GM19463 (cell line): ENCODE results near the gene SYT12.
"Not testable (repeated sequence)": the region's sequence is repeated elsewhere in the genome, so short reads cannot be mapped to it uniquely, and the experiment has no call there.

Experiments used
- ATAC-seq: cut with Tn5 transposase; IDR thresholded peaks from one replicate; pipeline ENCODE4 v1.9.1; 2021; ENCODE audit warnings: mild to moderate bottlenecking, moderate library complexity; ENCODE audit not compliant: unreplicated experiment

The SYT12 gene, protein sequence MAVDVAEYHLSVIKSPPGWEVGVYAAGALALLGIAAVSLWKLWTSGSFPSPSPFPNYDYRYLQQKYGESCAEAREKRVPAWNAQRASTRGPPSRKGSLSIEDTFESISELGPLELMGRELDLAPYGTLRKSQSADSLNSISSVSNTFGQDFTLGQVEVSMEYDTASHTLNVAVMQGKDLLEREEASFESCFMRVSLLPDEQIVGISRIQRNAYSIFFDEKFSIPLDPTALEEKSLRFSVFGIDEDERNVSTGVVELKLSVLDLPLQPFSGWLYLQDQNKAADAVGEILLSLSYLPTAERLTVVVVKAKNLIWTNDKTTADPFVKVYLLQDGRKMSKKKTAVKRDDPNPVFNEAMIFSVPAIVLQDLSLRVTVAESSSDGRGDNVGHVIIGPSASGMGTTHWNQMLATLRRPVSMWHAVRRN

DNA sequence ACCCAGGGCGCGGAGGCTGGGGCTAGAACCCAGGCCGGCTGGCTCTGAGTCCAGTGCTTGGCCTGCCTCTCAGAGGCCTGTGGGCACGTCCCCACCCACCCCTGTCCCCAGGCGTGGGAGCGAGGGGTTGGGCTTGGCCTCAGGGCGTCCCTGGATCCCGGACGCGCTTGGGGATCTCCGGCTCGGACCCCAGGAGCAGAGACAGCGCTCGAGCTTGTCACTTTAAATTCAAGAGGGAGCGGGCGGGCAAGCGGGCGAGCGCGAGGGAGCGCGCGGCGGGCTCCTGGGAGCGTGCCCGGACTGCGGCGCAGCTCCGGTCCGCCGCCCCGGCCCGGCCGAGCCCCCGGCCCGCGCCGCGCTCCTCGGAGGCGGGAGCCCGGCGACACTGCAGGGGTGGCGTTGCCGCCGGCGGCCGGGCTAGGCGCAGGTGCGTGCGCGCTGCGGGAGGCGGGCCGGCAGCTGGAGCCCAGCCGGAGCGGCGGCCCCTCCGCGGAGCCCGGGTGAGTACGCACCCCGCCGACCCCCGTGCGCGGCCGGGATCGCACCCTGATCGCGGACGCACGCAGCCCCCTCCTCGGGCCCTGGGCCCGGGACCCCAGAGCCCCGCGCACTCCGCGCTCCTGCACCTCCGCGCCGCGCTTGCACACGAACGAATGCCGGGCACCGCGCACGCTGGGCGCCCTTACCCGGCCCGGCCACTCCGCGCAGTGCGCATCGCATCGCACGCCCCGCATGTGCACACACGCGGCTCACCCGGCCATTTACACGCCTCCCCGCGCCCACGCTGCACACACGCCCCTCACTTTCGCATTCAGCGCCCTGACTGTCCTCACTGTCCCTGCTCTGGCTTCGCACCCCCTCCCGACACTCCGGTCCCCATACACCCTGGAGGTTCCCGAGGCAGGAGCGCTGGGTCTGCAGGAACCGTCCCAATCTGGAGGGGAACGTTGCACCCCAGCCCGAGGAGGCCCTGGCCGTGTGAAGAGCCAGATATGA, at the start of gene SYT12:
Gene SYT12, plus strand, starts transcription at position 174 of the 996 bp plus-strand sequence. CDS start 7,011 bp downstream, outside the sequence.
- no peak for ATAC-seq

DNA sequence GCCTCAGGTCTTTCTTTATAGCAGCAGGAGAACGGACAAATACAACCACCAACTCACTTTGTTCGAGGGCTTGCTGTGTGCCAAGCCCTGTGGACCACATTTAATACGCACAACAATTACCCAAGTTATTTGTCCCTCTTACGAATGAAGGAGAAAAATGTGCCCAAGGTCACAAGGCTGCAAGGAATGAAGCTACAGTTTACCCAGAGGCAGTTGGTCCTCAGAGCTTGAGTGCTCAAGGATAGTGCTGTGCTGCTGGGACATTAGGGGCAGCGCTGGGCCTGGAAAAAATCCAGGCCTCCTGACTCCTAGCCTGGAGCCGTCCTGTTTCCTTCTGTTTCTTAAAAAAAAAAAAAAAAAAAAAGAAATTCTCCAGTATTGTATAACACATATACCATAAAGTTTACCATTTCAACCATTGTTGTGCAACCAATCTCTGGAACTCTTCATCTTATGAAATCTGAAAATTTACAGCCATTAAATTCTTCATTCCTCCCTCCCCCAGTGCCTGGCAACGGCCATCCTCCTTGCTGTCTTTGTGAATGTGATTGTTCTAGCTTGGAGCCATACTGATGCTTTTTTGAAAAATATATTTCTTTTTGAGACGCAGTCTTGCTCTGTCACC, 48.9 kb upstream of the SYT12 start:
- ATAC-seq = no peak

DNA sequence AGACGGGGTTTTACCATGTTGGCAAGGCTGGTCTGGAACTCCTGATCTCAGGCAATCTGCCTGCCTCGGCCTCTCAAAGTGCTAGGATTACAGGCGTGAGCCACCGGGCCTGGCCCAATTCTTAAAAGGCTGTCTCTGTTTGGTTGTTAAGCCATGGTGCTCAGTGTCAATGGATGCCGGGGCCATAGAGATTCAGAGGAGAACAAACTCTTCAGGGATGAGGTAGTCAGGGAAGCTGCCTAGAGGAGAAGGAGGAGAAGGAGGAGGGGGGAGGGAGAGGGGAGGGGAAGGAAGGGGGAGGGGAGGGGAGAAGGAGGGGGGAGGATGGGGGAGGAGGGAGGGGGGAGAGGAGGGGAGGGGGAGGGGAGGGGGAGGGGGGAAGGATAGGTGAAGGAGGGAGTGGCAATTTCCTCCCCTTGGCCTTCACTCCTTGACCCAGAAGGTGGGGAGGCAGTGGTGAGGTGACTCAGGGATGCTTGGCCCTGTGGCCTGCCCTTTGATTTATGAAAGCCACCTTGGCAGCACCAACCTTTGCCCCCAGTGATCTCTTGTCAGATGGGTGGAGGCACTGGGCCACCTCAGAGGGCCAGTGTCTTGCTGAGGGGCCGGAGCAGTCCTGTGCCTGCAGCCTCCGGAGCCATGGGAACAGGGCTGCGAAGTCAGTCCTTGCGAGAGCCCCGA, 48.1 kb upstream of the SYT12 start, which contains the start of gene C11orf86:
Gene C11orf86, plus strand, starts transcription at position 581 of the 681 bp plus-strand sequence. Its CDS starts 59 bp downstream, at position 640.
- ATAC-seq = no peak

DNA sequence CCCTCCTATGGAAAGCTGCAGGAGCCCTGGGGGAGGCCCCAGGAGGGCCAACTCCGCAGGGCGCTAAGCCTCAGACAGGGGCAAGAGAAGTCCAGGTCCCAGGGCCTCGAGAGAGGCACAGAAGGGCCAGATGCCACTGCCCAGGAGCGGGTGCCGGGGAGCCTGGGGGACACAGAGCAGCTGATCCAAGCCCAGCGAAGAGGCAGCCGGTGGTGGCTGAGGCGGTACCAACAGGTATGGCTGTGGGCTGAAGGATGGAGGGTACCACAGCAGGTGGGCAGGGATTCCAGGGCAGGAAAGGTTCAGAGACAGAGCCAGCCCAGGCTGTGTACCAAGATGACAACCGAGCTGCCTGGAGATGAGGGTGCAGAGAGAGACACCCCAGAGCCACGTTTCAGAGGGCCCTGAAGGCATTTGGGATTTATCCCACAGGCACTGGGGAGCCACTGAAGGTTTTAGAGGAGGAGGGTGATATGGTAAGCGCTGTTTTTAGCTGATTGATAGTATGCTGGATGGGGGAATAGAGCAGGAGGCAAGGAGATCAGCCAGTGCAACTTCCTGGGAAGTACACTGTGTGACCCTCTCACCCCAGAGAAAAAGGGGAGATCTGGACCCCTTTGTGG, 47.4 kb upstream of the SYT12 start:
- ATAC-seq = no peak

DNA sequence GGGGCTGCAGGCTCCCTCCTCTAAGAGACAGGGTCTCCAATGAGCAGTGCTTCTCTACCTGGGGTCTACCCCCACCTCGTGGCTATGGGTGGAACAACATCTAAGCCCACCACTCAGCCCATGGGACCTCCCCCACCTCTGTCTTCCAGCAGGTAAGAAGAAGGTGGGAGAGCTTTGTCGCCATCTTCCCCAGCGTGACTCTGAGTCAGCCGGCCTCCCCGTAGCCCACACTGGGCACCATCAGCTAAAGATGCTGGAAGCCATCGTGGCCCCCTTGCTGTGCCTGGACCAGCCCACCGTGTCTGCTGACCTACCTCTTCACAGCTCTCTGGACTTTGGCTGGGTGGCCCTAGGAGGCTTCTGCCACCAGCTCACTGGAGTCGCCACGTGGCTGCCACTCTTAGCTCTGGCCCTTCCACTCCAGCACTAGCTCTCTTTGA, 46.9 kb upstream of the SYT12 start:
- no peak for ATAC-seq

DNA sequence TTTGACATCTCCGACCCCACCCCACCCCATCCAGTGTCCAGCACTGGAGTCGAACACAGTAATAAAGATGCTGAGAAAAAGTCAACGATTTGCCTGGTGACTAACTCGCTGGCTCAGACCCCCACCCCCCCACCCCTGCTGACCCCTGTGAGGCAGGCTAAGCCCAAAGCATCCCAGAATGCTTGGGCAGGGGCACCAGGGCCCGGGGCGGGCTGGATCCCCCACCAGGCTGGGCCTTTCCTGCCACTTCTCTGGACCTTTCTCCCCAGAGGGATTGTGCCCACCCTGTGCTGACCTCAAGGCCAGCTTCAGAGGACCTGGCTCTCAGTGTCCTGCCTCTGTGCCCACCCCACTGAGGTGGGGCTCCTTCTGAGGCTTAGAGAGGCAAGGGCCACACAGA, 46.0 kb upstream of the SYT12 start:
- ATAC-seq = no peak

DNA sequence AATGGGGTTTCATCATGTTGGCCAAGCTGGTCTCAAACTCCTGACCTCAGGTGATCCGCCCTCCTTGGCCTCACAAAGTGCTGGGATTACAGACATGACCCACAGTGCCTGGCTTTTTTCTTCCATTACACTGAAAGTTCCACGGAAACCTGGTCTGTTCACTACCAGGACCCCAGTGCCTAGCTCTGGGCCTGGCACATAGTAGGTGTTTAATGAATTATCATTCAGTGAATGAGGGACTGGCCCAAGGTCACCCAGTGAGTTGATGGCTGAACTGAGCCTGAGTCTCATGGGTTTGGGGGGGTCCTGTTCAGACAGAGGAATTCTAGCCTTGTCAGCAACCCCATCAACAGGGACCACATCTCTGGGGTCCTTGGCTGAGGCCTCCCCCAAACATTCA, 44.7 kb upstream of the SYT12 start:
- ATAC-seq = no peak

DNA sequence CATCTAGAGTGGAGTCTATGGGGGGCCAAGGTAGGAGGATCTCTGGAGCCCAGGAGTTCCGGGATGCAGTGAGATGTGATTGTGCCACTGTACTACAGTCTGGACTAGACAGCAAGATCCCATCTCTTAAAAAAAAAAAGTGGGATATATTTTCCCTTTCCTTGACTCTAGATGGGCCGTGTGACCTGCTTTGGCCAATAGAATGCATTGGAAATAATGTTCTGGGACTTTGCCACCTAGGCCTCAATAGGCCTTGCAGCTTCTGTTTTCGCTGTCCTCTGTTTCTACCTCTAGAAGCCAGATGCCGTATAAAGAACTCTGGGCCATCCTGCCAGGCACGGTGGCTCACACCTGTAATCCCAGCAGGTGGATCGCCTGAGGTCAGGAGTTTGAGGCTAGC, 44.2 kb upstream of the SYT12 start:
- no peak for ATAC-seq

DNA sequence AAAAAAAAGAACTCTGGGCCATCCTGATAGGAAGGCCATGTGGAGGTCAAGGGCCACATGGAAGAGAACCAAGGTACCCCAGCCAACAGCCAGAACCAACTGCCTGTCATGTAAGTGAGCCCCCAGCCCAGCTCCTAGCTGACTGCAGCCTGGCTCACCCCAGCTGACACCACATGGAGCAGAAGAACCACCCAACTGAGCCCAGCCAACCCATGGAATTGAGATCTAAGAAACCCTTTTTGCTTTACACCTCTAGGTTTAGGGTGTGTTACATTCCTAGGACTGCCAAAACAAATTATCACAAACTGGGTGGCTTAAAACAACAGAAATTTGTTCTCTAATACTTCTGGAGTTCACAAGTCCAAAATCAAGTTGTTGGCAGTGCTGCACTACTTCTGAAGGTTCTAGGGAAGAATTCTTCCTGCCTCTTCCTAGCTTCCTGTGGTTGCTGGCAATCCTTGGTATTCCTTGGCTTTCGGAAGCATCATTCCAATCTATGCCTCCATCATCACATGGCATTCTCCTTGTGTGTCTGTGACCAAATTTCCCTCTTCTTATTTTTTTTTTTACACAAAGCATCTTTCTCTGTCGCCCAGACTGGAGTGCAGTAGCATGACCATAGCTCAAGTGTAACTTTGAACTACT, 43.5 kb upstream of the SYT12 start:
- no peak for ATAC-seq

DNA sequence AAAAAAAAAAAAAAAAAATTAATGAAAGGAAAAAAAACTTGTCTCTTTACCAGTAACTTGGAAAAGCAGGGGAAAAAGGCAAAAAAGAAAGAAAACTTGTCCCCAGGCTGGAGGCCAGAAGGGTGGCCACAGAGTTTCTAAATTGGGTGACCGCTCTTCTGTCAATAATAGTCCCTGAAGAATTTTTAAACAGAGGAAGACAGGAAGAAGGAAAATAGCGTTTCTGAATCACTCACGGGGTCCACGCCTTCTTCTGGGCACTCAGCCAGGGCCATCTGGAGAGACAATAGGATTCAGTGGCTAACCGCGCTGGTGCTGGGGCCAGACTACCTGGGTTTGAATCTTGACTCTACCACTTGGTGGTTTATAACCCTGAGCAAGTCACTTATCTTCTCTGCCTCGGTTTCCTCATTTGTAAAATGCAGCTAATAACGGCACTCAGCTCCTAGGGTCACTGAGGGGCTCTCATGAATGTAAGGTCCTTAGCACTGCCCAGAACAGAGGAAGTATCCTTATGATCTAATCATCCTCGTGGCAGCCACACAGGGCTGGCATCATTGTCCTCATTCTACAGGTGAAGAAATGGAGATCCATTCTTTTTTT, 40.9 kb upstream of the SYT12 start:
- ATAC-seq = no peak

DNA sequence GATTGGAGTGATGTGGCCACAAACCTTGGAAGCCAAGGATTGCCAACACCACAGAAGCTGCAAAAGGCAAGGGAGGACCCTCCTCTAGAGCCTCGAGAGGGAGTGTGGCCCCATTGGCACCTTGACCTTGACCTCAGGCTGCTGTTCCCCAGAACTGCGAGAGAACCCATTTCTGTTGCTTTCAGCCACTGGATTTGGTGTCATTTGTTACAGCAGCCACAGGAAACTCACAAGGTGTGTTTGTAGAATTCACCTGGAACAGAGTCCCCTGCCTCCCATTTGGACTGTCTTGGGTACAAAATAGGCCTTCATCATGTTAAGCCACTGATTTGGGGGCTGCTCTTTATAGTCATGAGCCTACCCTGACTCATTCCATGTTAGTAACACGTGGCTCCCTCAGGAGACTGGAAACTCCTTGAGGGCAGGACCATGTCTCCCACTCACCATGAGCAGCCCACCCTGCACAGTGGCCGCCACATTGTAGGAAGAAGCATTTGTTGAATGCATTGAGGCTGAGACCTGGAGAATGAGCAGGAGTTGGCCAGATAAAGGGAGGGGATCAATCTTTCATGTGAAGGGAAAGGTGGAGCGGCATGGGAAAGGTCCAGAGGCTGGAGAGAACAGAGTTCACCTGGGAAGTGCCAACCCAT, 39.5 kb upstream of the SYT12 start:
- no peak for ATAC-seq

DNA sequence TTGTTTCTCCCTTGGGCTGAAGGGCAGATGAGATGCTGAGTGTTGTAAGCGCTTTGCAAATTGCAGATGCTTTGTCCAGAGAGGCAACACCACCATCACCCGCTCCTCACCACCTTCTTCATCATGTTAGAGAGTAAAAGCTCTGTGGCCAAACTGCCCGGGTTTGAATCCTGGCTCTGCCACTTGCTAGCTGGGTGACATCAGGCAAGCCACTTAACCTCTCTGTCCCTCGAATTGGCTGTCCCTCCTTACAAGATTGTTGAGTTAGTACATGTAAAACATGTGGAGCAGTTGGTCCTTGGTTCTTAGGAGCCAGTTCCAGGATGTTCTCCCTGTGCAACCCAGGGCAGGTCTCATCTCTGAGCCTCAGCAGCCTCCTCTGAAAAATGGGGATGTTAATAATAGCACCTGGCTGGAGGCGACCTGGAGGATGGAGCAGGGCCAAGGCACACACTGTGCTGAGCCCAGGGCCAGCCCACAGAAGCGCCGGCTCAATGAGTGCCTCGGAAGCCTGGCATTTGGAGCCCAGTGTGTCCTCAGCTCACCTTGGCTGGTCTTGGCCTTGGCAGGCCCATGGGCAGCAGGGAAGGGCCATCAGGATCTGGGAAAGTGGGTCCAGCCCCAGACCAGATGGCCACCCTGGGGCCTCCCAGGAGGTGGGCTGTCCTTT, 37.3 kb upstream of the SYT12 start:
- ATAC-seq = no peak

DNA sequence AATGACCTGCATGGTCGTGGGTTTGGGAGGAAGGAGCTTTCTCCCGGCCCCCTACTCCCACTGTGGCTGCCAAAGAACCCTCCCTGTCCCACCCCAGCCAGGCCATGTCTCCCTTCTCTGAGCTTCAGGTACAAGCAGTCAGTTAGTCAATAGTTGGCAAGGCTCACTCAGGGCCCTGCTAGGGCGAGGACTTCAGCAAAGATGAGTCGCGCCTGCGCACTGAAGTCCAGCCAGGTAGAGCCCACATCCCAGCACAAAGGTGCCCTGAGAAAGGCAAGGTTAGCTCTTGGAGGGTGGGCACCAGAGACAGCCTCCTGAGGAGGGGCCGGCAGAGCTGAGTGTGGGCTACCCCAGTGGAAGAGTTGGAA, 36.8 kb upstream of the SYT12 start:
- ATAC-seq = no peak

DNA sequence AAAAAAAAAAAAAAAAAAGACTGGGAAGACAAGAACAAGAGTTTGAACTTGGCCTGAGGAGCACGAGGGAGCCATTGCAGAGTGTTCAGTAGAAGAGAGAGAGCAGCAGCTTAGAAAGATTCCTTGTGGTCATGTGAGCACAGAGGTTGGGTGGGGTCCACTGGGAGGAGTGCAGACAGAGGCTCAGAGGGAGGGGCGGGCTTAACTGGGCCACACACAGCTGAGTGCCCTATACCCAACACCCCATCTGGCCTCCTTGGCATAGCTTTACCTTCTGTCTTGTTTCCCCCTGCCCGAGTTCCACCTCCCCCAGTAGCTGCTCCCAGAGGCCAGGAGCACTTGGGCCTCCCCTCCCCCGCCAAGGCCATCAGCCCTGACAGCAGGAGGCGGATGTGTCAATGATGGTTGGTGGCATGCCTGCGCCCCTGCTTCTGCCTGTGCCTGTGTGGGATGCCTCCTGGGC, 35.7 kb upstream of the SYT12 start:
- no peak for ATAC-seq

DNA sequence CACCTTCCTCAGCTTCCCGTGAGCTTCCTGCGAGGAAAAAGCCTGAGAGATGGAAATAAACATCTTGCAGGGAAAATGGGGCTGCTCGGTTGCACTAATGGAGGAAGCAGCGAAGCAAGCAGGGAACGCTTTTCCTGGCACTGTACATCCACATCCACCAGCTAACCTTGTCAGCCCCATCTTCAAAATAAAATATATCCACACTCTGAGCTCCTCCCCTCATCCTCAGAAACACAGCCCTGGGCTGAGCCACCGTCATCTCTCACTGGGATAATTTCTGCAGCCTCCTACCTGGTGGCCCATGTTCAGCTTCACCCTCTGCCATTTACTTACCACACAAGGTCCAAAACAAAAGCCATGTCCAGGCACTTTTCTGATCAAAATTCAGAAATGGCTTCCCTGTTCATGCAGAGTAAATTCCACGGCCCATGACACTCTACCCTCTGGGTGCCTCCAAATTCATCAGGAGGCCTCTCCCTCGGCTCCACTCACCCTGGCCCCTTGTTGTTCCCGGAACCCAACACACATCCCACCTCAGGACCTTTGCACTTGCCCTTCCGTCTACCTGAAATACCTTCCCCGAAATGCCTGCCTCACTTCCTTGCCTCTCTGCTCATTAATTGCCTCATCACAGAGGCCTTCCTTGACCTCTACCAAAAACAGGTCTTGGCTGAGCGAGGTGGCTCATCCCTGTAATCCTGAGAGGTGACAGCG, 34.9 kb upstream of the SYT12 start:
- ATAC-seq = no peak

DNA sequence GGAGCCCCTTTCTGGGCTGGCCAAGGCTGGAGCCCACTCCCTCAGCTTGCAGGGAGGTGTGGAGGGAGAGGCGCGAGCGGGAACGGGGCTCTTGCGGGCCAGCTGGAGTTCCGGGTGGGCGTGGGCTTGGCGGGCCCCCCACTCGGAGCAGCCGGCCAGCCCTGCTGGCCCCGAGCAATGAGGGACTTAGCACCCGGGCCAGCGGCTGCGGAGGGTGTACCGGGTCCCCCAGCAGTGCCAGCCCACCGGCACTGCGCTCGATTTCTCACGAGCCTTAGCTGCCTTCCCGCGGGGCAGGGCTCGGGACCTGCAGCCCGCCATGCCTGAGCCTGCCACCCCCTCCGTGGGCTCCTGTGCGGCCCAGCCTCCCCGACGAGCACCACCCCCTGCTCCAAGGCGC, 34.2 kb upstream of the SYT12 start:
- ATAC-seq = not testable (repeated sequence)

DNA sequence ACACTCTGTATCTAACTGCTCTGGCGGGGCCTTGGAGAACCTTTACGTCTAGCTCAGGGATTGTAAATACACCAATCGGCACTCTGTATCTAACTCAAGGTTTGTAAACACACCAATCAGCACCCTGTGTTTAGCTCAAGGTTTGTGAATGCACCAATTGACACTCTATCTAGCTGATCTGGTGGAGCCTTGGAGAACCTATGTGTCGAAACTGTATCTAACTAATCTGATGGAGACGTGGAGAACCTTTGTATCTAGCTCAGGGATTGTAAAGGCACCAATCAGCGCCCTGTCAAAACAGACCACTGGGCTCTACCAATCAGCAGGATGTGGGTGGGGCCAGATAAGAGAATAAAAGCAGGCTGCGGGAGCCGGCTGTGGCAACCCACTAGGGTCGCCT, 33.6 kb upstream of the SYT12 start:
- not testable (repeated sequence) for ATAC-seq
